GM23248 (cell line): ENCODE measurements around the gene BSPH1. TPM values are rescaled to one million over a fixed set of nuclear protein-coding genes. Genes with fewer than 3 reads are reported as not detected.
"Not testable (repeated sequence)": the region's sequence is repeated elsewhere in the genome, so short reads cannot be mapped to it uniquely, and the experiment has no call there.

Experiments used
- DNase-seq: peaks from one replicate; pipeline ENCODE4 v3.0.0-alpha.2; 2015
- H2AFZ ChIP-seq: fragments of 200-600 bp; sonication (generic); 2 replicates; pipeline ENCODE4 v1.6.1; 2016; ENCODE audit warnings: antibody characterized with exemption
- H3F3A ChIP-seq: fragments of 200-600 bp; sonication (generic); 2 replicates; pipeline ENCODE4 v1.6.1; 2016; ENCODE audit warnings: mild to moderate bottlenecking, antibody characterized with exemption, mixed run types; ENCODE audit not compliant: insufficient read depth
- H3K27ac ChIP-seq: fragments of 200-600 bp; sonication (generic); 2 replicates; pipeline ENCODE4 v1.5.1; 2016; ENCODE audit warnings: mild to moderate bottlenecking
- H3K27me3 ChIP-seq: fragments of 200-600 bp; sonication (generic); replicated peaks from 2 replicates; pipeline ENCODE4 v1.6.1; 2016; ENCODE audit warnings: mild to moderate bottlenecking; ENCODE audit not compliant: insufficient read depth
- H3K36me3 ChIP-seq: fragments of 200-600 bp; sonication (generic); 2 replicates; pipeline ENCODE4 v1.6.1; 2016; ENCODE audit warnings: low read depth, mild to moderate bottlenecking
- H3K4me1 ChIP-seq: fragments of 200-600 bp; sonication (generic); 2 replicates; pipeline ENCODE4 v1.6.1; 2016; ENCODE audit warnings: mild to moderate bottlenecking; ENCODE audit not compliant: insufficient read depth
- H3K4me2 ChIP-seq: fragments of 200-600 bp; sonication (generic); one replicate; pipeline ENCODE4 v1.6.1; 2016; ENCODE audit warnings: mild to moderate bottlenecking; ENCODE audit not compliant: unreplicated experiment
- H3K4me3 ChIP-seq: fragments of 200-600 bp; sonication (generic); 2 replicates; pipeline ENCODE4 v1.5.1; 2016; ENCODE audit warnings: mild to moderate bottlenecking
- H3K79me2 ChIP-seq: fragments of 200-600 bp; sonication (generic); 2 replicates; pipeline ENCODE4 v1.6.1; 2016; ENCODE audit warnings: mild to moderate bottlenecking; ENCODE audit not compliant: insufficient read depth
- H3K9ac ChIP-seq: fragments of 200-600 bp; sonication (generic); 2 replicates; pipeline ENCODE4 v1.6.1; 2016; ENCODE audit warnings: mild to moderate bottlenecking
- H3K9me2 ChIP-seq: fragments of 200-600 bp; sonication (generic); 2 replicates; pipeline ENCODE4 v1.6.1; 2016; ENCODE audit warnings: mixed run types, mild to moderate bottlenecking, moderate library complexity; ENCODE audit not compliant: insufficient read depth
- H3K9me3 ChIP-seq: fragments of 200-600 bp; sonication (generic); one replicate; pipeline ENCODE4 v1.6.1; 2017; ENCODE audit warnings: low read depth
- H4K20me1 ChIP-seq: fragments of 200-600 bp; sonication (generic); 2 replicates; pipeline ENCODE4 v1.6.0; 2016; ENCODE audit not compliant: insufficient read depth
- EZH2 ChIP-seq: fragments of 200-600 bp; sonication (generic); IDR thresholded peaks from 2 replicates; pipeline ENCODE4 v1.6.1; 2018; ENCODE audit warnings: antibody characterized with exemption, mild to moderate bottlenecking; ENCODE audit not compliant: insufficient read depth, poor library complexity, severe bottlenecking
- EZH2phosphoT487 ChIP-seq: fragments of 200-600 bp; sonication (generic); IDR thresholded peaks from 2 replicates; pipeline ENCODE4 v1.6.1; 2018; ENCODE audit warnings: antibody characterized with exemption, moderate library complexity, mild to moderate bottlenecking, low read depth; ENCODE audit not compliant: insufficient read depth
- WGBS, 2 experiments: methylation state at CpG; one replicate each; pipeline ENCODE4 v1.1.6; 2015 to 2017; ENCODE audit warnings: low lambda C conversion rate in 2 of 2, low coverage in 1 of 2; ENCODE audit errors: missing lambda C conversion rate in 2 of 2; 5-methylcytosine and 5-hydroxymethylcytosine counted together
- in situ Hi-C: fragments of 300-500 bp; cut with MboI; formaldehyde crosslinking; loops from 2 replicates; pipeline ENCODE4 v1.15.0; 2020
- polyA plus RNA-seq: library from polyadenylated mRNA; unstranded; fragments of >200 nt; fragmentation: Nextera tagmentation; extraction: Ambion mirVana; gene quantifications from 2 replicates; pipeline ENCODE4 v1.2.1, GENCODE V29; 2016
- total RNA-seq: library from RNA; depleted of rRNA; stranded (reverse); fragments of >200 nt; shearing (Covaris generic); gene quantifications from 2 replicates; pipeline ENCODE4 v1.2.3, GENCODE V29; 2014

BSPH1 gene
- total and polyA plus RNA-seq, 2 experiments from 2014 or later = not detected

DNA sequence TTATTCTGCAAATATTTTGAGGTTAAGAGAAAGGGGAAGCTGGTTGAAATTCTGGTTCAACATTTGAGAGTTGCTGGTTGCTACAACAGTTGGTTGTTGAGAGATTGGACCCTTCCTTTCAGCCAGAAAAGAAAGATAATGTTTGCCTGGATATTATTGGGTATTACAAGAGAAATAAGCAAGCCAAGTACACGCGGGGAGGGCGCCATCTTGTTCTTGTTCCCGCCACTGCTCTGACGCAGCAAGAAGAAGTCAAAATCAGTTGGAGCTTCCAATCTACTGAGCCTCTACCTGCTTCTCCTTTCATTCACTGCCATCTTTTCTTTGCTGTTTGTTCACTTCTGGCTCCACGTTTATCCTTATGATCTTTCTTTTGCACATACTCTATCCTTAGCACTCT, 18.4 kb downstream of the BSPH1 start:
- no peaks in the 10 kb centered on the region for H4K20me1 ChIP-seq
- no peaks in the 10 kb centered on the region for H3K36me3 ChIP-seq
- no peak overlapping the region for H3K27ac ChIP-seq
- no peak overlapping the region for H2AFZ ChIP-seq
- no peaks in the 10 kb centered on the region for H3K4me1 ChIP-seq
- TF ChIP-seq EZH2 = no peak
- no peak for TF ChIP-seq EZH2phosphoT487
- H3K9me2 ChIP-seq = no peaks in the 10 kb centered on the region
- DNase-seq = no peak
- 75 to 79% methylated on average over 6 of the region's 6 CpGs for WGBS, 2 experiments
- H3K4me2 ChIP-seq = no peak overlapping the region
- H3F3A ChIP-seq = no peaks in the 10 kb centered on the region
- no peaks in the 10 kb centered on the region for H3K79me2 ChIP-seq
- no peak overlapping the region for H3K4me3 ChIP-seq
- H3K27me3 ChIP-seq = peaks cover 14% of the 10 kb centered on the region; the same call in 1 of the 2 replicates
- in situ Hi-C loops = no loop called here
- H3K9me3 ChIP-seq = no peaks in the 10 kb centered on the region
- H3K9ac ChIP-seq = no peak overlapping the region

DNA sequence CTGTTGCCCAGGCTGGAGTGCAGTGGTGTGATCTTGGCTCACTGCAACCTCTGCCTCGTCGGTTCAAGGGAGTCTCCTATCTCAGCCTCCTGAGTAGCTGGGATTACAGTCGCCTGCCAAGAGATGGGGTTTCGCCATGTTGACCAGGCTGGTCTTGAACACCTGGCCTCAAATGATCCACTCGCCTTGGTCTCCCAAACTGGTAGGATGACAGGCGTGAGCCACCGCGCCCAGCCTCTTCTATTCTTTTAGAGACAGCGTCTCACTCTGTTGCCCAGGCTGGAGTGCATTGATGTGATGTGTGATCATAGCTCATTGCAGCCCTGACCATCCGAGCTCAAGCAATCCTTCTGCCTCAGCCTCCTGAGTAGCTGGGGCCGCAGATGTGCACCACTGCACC, 36.0 kb downstream of the BSPH1 start:
- H3K79me2 ChIP-seq, H2AFZ ChIP-seq, H3K9me3 ChIP-seq, H3K36me3 ChIP-seq, H3K4me3 ChIP-seq, H4K20me1 ChIP-seq, in situ Hi-C loops, H3K9ac ChIP-seq, H3K27ac ChIP-seq, H3K9me2 ChIP-seq, DNase-seq, H3K4me1 ChIP-seq, H3K4me2 ChIP-seq, H3F3A ChIP-seq: not testable (repeated sequence)
- WGBS, 2 experiments = 66 to 67% methylated on average over 8 to 9 of the region's 11 CpGs
- H3K27me3 ChIP-seq = 0 out of 2 replicates have a peak, but pooled peaks cover 12% of the 10 kb centered on the region

DNA sequence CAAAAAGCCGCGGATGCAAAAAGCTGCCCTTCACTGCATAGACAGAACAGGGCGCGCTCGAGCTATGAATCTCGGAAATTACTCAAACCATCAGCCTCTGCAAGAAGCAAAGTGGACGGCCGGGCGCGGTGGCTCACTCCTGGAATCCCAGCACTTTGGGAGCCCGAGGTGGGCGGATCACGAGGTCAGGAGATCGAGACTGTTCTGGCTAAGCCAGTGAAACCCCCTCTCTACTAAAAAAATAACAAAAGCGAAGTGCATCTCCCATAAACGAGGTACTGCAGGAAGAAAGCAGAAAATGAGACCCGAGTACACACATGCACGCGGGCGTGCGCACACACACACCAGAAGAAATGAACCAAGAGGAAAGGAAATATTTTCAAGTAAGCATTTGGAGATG, 39.8 kb downstream of the BSPH1 start:
- in situ Hi-C loops, H3K4me1 ChIP-seq, DNase-seq, H3K27ac ChIP-seq, H2AFZ ChIP-seq, H3K9ac ChIP-seq, H3K9me3 ChIP-seq, H3K27me3 ChIP-seq, H3K79me2 ChIP-seq, H3F3A ChIP-seq, H3K4me3 ChIP-seq, H3K36me3 ChIP-seq, H3K4me2 ChIP-seq, H4K20me1 ChIP-seq, H3K9me2 ChIP-seq: not testable (repeated sequence)
- WGBS, 2 experiments = no CpG with 5 or more reads among the region's 21 CpGs

DNA sequence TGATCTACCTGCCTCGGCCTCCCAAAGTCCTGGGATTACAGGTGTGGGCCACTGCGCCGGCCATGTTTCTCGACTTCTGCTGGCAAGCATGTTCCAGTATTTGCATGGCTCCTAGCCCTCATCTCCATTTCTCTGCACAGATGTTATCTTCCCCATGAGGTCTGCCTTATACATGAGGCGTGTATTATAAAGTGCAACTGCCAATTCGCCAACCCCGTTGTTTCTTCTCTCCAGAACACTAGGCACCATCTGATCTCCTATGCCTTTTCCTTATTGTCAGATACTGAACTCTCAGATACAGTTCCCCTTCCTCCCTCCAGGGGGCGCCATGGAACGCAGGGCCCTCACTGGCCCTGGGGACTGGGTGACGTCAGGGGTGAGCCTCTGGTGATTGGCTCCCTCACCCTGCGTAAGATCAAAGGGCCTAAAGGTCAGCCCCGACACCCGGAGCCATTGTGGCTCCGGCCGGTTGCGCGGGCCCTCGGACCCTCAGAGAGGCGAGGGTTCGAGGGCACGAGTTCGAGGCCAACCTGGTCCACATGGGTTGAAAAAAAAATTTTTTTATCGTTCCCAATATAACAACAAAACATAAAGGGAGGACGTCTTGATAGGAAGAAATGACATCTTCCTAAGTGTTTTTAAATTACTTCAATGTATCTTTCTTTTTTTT, 42.0 kb downstream of the BSPH1 start:
- H3K27ac ChIP-seq, in situ Hi-C loops, H3K79me2 ChIP-seq, H3K9ac ChIP-seq, H3K9me2 ChIP-seq, H3K9me3 ChIP-seq, DNase-seq, H2AFZ ChIP-seq, H3K4me2 ChIP-seq, H4K20me1 ChIP-seq, H3K4me3 ChIP-seq, H3F3A ChIP-seq, H3K27me3 ChIP-seq, H3K4me1 ChIP-seq, H3K36me3 ChIP-seq: not testable (repeated sequence)
- WGBS, 2 experiments = 71 to 72% methylated on average over 23 to 24 of the region's 24 CpGs

DNA sequence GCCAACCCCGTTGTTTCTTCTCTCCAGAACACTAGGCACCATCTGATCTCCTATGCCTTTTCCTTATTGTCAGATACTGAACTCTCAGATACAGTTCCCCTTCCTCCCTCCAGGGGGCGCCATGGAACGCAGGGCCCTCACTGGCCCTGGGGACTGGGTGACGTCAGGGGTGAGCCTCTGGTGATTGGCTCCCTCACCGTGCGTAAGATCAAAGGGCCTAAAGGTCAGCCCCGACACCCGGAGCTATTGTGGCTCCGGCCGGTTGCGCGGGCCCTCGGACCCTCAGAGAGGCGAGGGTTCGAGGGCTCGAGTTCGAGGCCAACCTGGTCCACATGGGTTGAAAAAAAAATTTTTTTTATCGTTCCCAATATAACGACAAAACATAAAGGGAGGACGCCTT, 63.4 kb downstream of the BSPH1 start:
- H3K4me2 ChIP-seq, H4K20me1 ChIP-seq, H3K79me2 ChIP-seq, H3K4me1 ChIP-seq, DNase-seq, H3K9ac ChIP-seq, H3K9me3 ChIP-seq, H3K27ac ChIP-seq, H3K4me3 ChIP-seq, H3K9me2 ChIP-seq, in situ Hi-C loops, H3K27me3 ChIP-seq, H3K36me3 ChIP-seq, H3F3A ChIP-seq, H2AFZ ChIP-seq: not testable (repeated sequence)
- WGBS, 2 experiments = 48 to 58% methylated on average over 7 to 12 of the region's 20 CpGs

DNA sequence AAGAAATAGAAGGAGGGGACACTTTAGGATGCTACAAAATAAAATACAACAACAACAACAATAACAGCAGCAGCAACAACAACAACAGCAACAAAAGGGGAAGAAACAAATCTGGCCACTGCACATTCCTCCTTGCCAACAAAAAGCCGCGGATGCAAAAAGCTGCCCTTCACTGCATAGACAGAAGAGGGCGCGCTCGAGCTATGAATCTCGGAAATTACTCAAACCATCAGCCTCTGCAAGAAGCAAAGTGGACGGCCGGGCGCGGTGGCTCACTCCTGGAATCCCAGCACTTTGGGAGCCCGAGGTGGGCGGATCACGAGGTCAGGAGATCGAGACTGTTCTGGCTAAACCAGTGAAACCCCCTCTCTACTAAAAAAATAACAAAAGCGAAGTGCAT, 71.9 kb downstream of the BSPH1 start:
- WGBS, 2 experiments = 1 to 2% methylated on average over 13 of the region's 15 CpGs
- H3K4me2 ChIP-seq, H3K9me3 ChIP-seq, H3K36me3 ChIP-seq, H2AFZ ChIP-seq, H3K27ac ChIP-seq, H3K4me1 ChIP-seq, H3K27me3 ChIP-seq, H3K4me3 ChIP-seq, H3K79me2 ChIP-seq, DNase-seq, H3K9me2 ChIP-seq, H3K9ac ChIP-seq, in situ Hi-C loops, H4K20me1 ChIP-seq, H3F3A ChIP-seq: not testable (repeated sequence)
